Uterus (tissue), 2 donors: ENCODE data around the gene TRIM73.
"Not testable (repeated sequence)": the region's sequence is repeated elsewhere in the genome, so short reads cannot be mapped to it uniquely, and the experiment has no call there.

Experiments
- POLR2A ChIP-seq, 2 donors: fragments of 450-650 bp; IDR thresholded peaks; one replicate each; pipeline ENCODE4 v1.6.1; 2016; ENCODE audit warnings: antibody characterized with exemption in 2 of 2, mild to moderate bottlenecking in 1 of 2, moderate library complexity in 1 of 2
- TF ChIP-seq, protein P1 (sequence below), 4 experiments: fragments of 200-600 bp in 2 of 4; fragments of 450-650 bp in 2 of 4; sonication (generic) in 2 of 4; IDR thresholded peaks; one replicate each; pipeline ENCODE4 v1.5.1; 2016 to 2019; ENCODE audit warnings: antibody characterized with exemption in 4 of 4, mild to moderate bottlenecking in 2 of 4, moderate library complexity in 1 of 4

DNA sequence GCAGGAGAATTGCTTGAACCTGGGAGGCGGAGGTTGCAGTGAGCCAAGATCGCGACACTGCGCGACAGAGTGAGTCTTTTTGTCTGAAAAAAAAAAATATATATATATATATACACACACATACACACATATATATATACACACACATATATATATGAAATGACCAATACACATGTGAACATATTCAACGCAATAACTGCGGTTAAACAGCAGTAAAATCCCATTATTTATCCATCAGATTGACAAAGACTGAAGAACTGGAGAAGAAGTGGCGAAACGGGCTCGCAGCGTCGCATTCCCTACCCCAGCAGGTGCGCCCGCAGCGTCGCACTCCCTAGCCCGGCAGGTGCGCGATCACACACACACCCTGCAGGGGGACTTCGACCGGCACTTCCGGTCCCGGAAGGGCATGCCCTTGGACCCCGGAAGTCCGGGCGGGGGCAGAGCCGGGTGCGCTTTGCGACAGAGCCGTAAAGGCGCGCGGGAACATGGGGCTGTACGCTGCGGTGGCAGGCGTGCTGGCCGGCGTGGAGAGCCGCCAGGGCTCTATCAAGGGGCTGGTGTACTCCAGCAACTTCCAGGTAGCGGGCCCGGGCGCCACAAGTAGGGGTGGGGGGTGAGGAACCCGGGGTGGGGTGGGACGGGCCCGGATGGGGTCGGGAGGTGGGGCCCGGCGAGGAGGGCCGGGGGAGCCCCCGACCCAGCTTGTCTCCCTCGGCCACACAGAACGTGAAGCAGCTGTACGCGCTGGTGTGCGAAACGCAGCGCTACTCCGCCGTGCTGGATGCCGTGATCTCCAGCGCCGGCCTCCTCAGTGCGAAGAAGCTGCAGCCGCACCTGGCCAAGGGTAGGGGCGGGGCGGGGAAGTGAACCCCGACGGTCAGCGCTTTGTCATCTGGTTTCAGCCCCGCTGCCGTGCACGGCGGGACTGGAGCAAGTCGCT lies 14.7 kb downstream of the TRIM73 start:
- TF ChIP-seq POLR2A (IDR thresholded peaks at IDR 0.05) = not testable (repeated sequence)
- TF ChIP-seq, protein P1, sequence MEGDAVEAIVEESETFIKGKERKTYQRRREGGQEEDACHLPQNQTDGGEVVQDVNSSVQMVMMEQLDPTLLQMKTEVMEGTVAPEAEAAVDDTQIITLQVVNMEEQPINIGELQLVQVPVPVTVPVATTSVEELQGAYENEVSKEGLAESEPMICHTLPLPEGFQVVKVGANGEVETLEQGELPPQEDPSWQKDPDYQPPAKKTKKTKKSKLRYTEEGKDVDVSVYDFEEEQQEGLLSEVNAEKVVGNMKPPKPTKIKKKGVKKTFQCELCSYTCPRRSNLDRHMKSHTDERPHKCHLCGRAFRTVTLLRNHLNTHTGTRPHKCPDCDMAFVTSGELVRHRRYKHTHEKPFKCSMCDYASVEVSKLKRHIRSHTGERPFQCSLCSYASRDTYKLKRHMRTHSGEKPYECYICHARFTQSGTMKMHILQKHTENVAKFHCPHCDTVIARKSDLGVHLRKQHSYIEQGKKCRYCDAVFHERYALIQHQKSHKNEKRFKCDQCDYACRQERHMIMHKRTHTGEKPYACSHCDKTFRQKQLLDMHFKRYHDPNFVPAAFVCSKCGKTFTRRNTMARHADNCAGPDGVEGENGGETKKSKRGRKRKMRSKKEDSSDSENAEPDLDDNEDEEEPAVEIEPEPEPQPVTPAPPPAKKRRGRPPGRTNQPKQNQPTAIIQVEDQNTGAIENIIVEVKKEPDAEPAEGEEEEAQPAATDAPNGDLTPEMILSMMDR (IDR thresholded peaks at IDR 0.05) = not testable (repeated sequence)
